C4-2B (cell line): Measurements from ENCODE around the gene EGFLAM.

Source experiments
- ZFX ChIP-seq: fragments of 450-650 bp; IDR thresholded peaks from 2 replicates; pipeline ENCODE4 v1.6.1; 2017
- TF ChIP-seq, protein P1 (sequence below): fragments of 450-650 bp; conservative IDR thresholded peaks from 2 replicates; pipeline ENCODE4 v1.5.1; 2017; ENCODE audit warnings: mild to moderate bottlenecking

DNA sequence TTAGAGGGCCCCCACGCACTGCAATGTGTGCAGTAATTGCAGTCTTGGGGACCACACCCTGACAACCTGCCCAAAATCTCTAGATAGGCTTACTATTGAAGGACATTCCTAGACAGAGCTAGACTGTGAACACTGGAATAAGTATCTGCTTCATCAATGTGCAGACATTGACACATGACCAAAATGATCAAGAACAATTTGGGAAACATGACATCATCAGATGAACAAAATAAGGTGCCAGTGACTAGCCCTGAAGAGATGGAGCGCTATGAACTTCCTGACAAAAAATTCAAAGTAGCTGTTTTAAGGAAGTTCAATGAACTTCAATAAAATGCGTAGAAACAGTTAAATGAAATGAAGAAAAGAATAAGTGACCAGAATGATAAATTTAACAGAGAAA is 15.3 kb downstream of the EGFLAM start:
- TF ChIP-seq, protein P1, sequence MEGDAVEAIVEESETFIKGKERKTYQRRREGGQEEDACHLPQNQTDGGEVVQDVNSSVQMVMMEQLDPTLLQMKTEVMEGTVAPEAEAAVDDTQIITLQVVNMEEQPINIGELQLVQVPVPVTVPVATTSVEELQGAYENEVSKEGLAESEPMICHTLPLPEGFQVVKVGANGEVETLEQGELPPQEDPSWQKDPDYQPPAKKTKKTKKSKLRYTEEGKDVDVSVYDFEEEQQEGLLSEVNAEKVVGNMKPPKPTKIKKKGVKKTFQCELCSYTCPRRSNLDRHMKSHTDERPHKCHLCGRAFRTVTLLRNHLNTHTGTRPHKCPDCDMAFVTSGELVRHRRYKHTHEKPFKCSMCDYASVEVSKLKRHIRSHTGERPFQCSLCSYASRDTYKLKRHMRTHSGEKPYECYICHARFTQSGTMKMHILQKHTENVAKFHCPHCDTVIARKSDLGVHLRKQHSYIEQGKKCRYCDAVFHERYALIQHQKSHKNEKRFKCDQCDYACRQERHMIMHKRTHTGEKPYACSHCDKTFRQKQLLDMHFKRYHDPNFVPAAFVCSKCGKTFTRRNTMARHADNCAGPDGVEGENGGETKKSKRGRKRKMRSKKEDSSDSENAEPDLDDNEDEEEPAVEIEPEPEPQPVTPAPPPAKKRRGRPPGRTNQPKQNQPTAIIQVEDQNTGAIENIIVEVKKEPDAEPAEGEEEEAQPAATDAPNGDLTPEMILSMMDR, result no peak
- no peak for TF ChIP-seq ZFX
